Natural killer cell (primary cell): ENCODE results near the gene PAK2. TPM values are rescaled to one million over a fixed set of nuclear protein-coding genes. Genes with fewer than 3 reads are reported as not detected.

Experiments
- ATAC-seq, 3 donors: fragments of 150-1000 bp in 2 of 3; fragments of 200-7000 bp in 1 of 3; cut with Tn5 transposase; 1 replicate in 1 of 3; 2 replicates in 2 of 3; pipeline ENCODE4 v1.10.0; 2021; ENCODE audit warnings: mild to moderate bottlenecking in 2 of 3, moderate library complexity in 2 of 3
- DNase-seq, 2 donors: peaks; one replicate each; pipeline versions ENCODE4 v3.0.0 to v3.0.0-alpha.2; 2013 to 2021; ENCODE audit warnings: mixed read lengths in 1 of 2
- H3K27ac ChIP-seq: one replicate; pipeline ENCODE4 v1.5.1; 2013; ENCODE audit warnings: mild to moderate bottlenecking, low read length
- H3K27me3 ChIP-seq: one replicate; pipeline ENCODE4 v1.6.1; 2013; ENCODE audit warnings: low read length; ENCODE audit not compliant: control insufficient read depth, insufficient read depth
- H3K36me3 ChIP-seq: one replicate; pipeline ENCODE4 v1.6.1; 2013; ENCODE audit warnings: low read length; ENCODE audit not compliant: control insufficient read depth, insufficient read depth
- H3K4me1 ChIP-seq: one replicate; pipeline ENCODE4 v1.6.1; 2013; ENCODE audit warnings: low read length; ENCODE audit not compliant: control insufficient read depth, insufficient read depth
- H3K4me3 ChIP-seq: one replicate; pipeline ENCODE4 v1.5.1; 2013; ENCODE audit warnings: low read length
- H3K9me3 ChIP-seq: one replicate; pipeline ENCODE4 v1.6.1; 2013; ENCODE audit warnings: low read length; ENCODE audit not compliant: control insufficient read depth, insufficient read depth
- H3K27ac Mint-ChIP-seq, 2 donors: one replicate each; pipeline ENCODE4 v1.8.0; 2022; ENCODE audit warnings: mild to moderate bottlenecking in 2 of 2, mixed read lengths in 2 of 2, moderate library complexity in 1 of 2
- H3K27me3 Mint-ChIP-seq, 2 donors: one replicate each; pipeline ENCODE4 v1.8.0; 2022; ENCODE audit warnings: low read depth in 2 of 2, mixed read lengths in 2 of 2
- H3K36me3 Mint-ChIP-seq: one replicate; pipeline ENCODE4 v1.8.0; 2022; ENCODE audit warnings: mixed read lengths
- H3K4me1 Mint-ChIP-seq, 2 donors: one replicate each; pipeline ENCODE4 v1.8.0; 2022; ENCODE audit warnings: mixed read lengths in 2 of 2
- H3K4me3 Mint-ChIP-seq: one replicate; pipeline ENCODE4 v1.8.0; 2022; ENCODE audit warnings: mild to moderate bottlenecking, moderate library complexity, mixed read lengths
- H3K9me3 Mint-ChIP-seq, 2 donors: one replicate each; pipeline ENCODE4 v1.8.0; 2022; ENCODE audit warnings: mixed read lengths in 2 of 2
- WGBS: methylation state at CpG from one replicate; pipeline ENCODE4 v1.1.7; 2013; ENCODE audit warnings: missing lambda C conversion rate; ENCODE audit not compliant: insufficient coverage; 5-methylcytosine and 5-hydroxymethylcytosine counted together
- intact Hi-C: fragments of 100-400 bp; cut with micrococcal nuclease; formaldehyde crosslinking; loops from one replicate; pipeline ENCODE4 v1.14.2; 2022
- total RNA-seq, 4 donors: library from RNA; stranded (reverse); fragments of 120-200 nt in 1 of 4; gene quantifications; one replicate each; pipeline versions ENCODE4 v1.2.3 to v1.2.4, GENCODE V29; 2013 to 2022
- TF ChIP-seq, protein P1 (sequence below): fragments of 200-600 bp; IDR thresholded peaks from one replicate; pipeline ENCODE4 v1.8.0; 2022; ENCODE audit warnings: antibody characterized with exemption

The PAK2 gene
- total RNA-seq, 3 donors from 2014 or later (not counting 1 experiment from before 2014, with no cell fraction given): 64.5 to 68.6 (median 66.4) TPM

DNA sequence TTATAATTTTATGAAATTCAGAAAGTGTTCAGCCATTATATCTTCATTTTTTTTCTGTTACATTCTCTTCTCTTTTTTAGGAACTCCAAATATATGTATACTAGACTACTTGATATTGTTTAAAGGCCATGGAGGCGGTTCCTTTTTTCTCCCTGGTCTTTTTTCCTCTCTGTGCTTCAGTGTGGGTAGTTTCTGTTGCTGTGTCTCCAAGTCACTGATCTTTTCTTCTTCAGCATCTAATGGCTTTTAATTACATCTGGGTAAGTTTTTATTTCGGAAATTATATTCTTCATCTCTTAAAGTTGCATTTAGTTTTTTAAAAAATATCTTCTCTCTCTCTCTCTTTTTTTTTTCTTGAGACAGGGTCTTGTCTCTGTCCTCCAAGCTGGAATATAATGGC lies 18.6 kb upstream of the PAK2 start:
- peaks cover 14% of the 10 kb centered on the region for H3K36me3 ChIP-seq
- no peak overlapping the region for H3K27ac ChIP-seq
- H3K4me1 ChIP-seq: no peaks in the 10 kb centered on the region
- ATAC-seq (no peak), DNase-seq (no peak)
- H3K27me3 Mint-ChIP-seq: no peaks in the 10 kb centered on the region
- TF ChIP-seq, protein P1, sequence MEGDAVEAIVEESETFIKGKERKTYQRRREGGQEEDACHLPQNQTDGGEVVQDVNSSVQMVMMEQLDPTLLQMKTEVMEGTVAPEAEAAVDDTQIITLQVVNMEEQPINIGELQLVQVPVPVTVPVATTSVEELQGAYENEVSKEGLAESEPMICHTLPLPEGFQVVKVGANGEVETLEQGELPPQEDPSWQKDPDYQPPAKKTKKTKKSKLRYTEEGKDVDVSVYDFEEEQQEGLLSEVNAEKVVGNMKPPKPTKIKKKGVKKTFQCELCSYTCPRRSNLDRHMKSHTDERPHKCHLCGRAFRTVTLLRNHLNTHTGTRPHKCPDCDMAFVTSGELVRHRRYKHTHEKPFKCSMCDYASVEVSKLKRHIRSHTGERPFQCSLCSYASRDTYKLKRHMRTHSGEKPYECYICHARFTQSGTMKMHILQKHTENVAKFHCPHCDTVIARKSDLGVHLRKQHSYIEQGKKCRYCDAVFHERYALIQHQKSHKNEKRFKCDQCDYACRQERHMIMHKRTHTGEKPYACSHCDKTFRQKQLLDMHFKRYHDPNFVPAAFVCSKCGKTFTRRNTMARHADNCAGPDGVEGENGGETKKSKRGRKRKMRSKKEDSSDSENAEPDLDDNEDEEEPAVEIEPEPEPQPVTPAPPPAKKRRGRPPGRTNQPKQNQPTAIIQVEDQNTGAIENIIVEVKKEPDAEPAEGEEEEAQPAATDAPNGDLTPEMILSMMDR: no peak
- no peaks in the 10 kb centered on the region for H3K27me3 ChIP-seq
- H3K9me3 ChIP-seq: no peaks in the 10 kb centered on the region
- no peaks in the 10 kb centered on the region for H3K9me3 Mint-ChIP-seq
- H3K4me1 Mint-ChIP-seq: peaks cover 0 to 1% of the 10 kb centered on the region in 2 donors
- H3K36me3 Mint-ChIP-seq: peaks cover 27% of the 10 kb centered on the region
- intact Hi-C loops: no loop called here
- 100% methylated on average over 1 of the region's 2 CpGs for WGBS
- no peak overlapping the region for H3K4me3 Mint-ChIP-seq
- H3K4me3 ChIP-seq: no peak overlapping the region
- peak overlapping the region in 1 of 2 donors; percentile 12 for H3K27ac Mint-ChIP-seq

DNA sequence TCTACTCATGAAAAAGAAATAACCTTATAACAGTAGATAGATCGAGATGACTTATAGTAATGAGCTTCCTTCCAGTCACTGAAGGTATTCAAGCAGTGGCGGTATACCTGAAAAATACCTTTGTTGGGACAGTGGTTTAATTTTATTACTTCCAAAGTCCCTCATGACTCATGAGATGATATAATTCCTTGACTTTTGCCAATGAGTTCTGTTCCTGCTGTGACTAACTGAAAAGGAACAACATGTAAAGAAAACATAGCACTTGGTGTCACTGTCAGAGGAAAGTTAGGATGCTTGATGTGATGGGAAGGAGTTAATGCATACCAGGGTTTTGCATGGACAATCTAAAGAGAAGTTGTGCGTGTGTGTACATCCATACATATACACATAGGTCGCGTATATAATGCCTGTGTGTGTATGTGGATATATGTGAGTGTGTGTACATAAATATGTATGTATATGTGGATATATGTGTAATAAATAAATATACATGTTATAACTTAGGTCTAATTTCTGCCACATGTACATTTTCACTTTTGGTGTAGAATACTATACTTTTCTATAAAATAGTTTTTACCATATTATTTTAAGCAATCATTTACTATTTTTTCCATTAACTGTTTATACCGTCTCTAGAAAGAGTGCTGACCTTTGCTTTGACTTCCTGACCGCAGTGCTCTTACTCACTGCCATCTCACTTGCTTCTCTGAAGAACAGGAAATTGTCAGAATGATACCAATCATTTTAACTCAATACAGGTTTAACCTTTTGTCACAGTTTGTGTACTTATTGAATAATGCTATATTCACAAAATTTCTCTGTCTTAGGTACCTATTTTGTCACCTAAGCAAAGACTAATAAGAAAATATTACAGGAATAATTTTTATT lies 12.6 kb upstream of the PAK2 start:
- no peaks in the 10 kb centered on the region for H3K27me3 Mint-ChIP-seq
- H3K27ac Mint-ChIP-seq: peak overlapping the region; percentile 30 to 65
- peak in 1 of 2 donors; percentile 32 for DNase-seq
- peaks cover 11 to 14% of the 10 kb centered on the region in 2 donors for H3K4me1 Mint-ChIP-seq
- peak in 2 of 3 donors; percentile 73 to 79 for ATAC-seq
- peaks cover 8% of the 10 kb centered on the region for H3K36me3 Mint-ChIP-seq
- no peaks in the 10 kb centered on the region for H3K27me3 ChIP-seq
- no peaks in the 10 kb centered on the region for H3K9me3 ChIP-seq
- intact Hi-C loops: no loop called here
- WGBS: 65% methylated on average over 3 of the region's 7 CpGs
- no peaks in the 10 kb centered on the region for H3K9me3 Mint-ChIP-seq
- no peak overlapping the region for H3K4me3 Mint-ChIP-seq
- H3K27ac ChIP-seq: no peak overlapping the region
- peaks cover 14% of the 10 kb centered on the region for H3K36me3 ChIP-seq
- no peak overlapping the region for H3K4me3 ChIP-seq
- no peaks in the 10 kb centered on the region for H3K4me1 ChIP-seq
- TF ChIP-seq, protein P1: no peak

DNA sequence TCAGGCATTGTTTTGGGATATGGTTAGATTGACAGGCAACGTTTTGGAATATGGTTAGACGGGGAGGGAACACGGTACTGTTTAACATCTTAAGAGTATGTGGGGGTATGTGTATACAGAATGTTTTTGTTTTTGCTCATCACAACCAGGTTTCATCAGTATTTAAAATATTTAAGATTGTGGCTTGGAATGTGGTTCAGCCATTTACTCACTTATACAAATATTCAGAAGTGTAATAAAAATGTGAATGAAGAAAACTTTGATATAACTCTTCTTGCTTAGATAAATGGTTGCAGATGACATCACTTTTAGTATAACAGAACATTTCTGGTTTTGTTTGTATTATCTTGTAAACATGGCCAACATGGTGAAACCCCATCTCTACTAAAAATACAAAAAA lies 3.9 kb upstream of the PAK2 start:
- WGBS: 87% methylated on average over 3 of the region's 3 CpGs
- DNase-seq (no peak), ATAC-seq (no peak)
- peaks cover 1% of the 10 kb centered on the region for H3K36me3 ChIP-seq
- TF ChIP-seq, protein P1: no peak
- no peaks in the 10 kb centered on the region for H3K27me3 ChIP-seq
- Mint-ChIP-seq H3K4me1 (peaks cover 11 to 12% of the 10 kb centered on the region in 2 donors), H3K9me3 (no peaks in the 10 kb centered on the region), H3K27me3 (no peaks in the 10 kb centered on the region), H3K4me3 (no peak overlapping the region), H3K27ac (no peak overlapping the region), H3K36me3 (peaks cover 7% of the 10 kb centered on the region)
- intact Hi-C loops: no loop called here
- H3K4me1 ChIP-seq: peaks cover 7% of the 10 kb centered on the region
- no peak overlapping the region for H3K4me3 ChIP-seq
- no peaks in the 10 kb centered on the region for H3K9me3 ChIP-seq
- no peak overlapping the region for H3K27ac ChIP-seq
